Activated naive CD4-positive, alpha-beta T cell treated with Interleukin-2 at 50 U/mL for 16 hours (primary cell): Measurements from ENCODE around the gene SELENOF.
"Not testable (repeated sequence)": the region's sequence is repeated elsewhere in the genome, so short reads cannot be mapped to it uniquely, and the experiment has no call there.

ENCODE experiments used
- DNase-seq: peaks from one replicate; pipeline ENCODE4 v3.0.0-alpha.2; 2020

SELENOF gene

GRCh38 chr1:86854352-86854751 is 59.6 kb downstream of the SELENOF start:
- no peak for DNase-seq

GRCh38 chr1:86852782-86853408 is 61.0 kb downstream of the SELENOF start:
- no peak for DNase-seq

DNA sequence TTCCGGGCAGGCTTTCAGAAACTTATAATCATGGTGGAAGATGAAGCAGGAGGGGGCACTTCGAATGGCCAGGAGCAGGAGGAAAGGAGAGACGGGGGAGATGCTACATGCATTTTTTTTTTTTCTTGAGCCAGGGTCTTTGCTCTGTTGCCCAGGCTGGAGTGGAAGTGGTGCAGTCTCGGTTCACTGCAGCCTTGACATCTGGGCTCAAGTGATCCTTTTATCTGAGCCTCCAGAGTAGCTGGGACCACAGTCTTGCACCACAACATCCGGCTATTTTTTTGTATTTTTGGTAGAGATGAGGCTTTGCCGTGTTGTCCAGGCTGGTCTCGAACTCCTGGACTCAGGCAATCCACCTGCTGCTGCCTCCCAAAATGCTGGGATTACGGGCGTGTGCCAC is 61.6 kb downstream of the SELENOF start:
- DNase-seq = no peak

DNA sequence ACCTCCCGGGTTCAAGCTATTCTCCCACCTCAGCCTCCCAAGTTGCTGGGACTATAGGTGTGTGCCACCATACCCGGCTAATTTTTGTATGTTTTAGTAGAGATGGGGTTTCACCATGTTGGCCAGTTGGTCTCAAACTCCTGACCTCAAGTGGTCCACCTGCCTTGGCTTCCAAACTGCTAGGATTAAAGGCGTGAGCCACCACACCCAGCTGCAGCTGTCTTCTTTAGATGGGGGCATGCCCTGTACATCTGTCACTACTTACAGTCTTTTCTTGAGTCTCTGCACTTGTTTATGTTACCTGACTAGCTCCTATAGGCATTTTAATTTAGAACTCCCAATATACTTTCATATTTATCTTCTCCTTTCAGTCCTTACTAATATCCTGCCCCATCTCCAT is 64.2 kb downstream of the SELENOF start:
- no peak for DNase-seq

DNA sequence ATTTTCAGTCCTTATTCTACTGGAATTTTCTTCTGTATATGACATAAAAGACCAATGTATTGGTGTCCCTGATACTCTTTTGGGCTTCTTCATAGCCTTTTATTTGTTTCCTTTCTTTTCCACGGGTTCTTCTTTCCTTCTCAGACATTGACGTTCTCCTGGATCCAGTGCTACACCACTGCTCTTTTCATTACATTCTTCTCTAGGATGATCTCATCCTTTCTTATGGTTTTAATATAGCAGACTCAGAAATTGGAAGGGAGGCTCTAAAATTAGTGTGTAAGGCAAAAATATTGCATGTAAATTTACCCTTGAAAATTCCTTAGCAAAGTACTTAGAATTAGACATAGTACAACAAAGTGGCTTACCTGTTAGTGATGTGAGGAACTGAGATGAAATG is 65.3 kb downstream of the SELENOF start:
- no peak for DNase-seq

GRCh38 chr1:86846164-86846647 is 67.7 kb downstream of the SELENOF start:
- no peak for DNase-seq

DNA sequence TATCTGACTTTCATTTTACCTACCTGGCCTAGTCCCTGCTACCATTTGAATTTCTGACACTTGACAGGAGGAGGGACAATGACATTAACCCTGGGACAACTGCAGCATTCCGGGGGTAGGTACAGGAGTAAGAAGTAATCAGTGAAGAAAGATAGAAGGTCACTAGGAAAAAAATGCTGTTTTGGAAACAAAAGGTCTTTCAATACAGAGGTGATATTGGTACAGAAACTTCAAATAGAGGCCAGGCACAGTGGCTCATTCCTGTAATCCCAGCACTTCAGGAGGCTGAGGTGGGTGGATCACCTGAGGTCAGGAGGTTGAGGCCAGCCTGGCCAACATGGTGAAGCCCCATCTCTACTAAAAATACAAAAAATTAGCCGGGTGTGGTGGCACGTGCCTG is 68.4 kb downstream of the SELENOF start:
- DNase-seq = no peak

DNA sequence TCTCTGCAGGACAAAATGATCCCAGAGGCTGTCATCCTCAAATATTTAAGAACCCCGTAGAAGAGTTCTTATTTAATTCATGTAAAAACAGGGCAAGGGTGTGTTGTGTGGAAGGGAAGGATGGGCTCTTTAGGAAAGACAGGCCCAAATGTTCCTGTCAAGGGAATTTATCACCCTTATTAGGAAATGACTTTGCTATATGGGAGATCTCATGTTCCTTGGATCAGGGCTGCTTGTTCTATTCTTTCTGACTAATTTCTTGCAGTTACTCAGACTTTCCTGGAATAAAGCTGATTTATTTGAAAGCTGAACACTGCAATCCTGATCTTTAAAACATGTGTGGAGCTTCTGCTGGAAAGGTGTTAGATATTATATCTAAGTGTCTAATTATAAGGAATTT is 72.8 kb downstream of the SELENOF start:
- DNase-seq = no peak

DNA sequence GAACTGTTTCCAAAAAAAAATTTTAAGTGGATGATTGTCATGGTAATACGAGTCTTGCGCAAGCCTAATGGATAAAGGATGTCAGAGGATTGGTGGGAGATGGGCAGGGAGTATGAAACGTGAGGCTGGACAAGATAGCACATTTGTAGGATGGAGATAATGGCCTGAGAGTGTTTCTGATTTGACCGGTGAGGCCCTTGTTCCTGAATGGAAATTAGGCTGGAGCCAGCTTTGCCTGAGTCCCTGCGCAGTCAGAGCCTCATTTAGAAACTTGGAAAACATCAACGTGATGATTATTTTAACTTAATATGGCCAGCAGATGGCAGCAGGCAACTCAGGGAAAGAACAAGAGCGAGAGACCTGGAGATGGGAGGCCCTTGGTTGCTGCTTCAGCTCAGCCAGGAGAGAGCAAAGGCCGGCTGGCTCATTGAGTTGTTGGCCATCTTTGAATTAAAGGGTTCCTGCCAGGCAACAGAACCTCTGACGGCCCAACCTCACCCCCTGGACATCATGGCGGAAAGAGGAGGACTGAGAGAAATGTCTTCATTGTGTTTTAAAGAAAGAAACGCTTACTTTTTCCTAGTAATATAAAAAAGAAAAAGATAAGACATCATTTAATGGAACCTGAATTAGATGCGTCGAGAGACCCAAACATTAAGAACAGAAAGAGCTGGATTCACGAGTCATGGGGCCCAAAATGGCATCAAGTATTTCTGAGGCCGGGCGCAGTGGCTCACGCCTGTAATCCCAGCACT is 80.3 kb downstream of the SELENOF start:
- DNase-seq = peak; percentile 40

DNA sequence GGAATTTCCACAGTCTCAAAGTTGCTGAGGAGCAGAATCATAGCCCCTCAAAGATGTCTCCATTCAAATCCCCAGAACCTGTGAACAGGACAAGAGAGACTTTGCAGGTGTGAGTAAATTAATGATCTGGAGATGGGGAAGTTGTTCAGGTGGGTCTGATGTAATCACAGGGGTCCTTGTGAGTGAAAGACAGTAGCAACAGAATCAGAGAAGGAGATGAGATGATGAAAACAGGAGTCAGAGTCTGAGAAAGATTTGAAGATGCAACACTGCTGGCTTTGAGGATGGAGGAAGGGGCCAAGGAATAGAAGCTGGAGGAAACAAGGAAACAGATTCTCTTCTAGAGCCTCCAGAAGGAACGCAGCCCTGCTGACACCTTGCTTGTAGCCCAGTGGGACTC is 81.5 kb downstream of the SELENOF start:
- no peak for DNase-seq

DNA sequence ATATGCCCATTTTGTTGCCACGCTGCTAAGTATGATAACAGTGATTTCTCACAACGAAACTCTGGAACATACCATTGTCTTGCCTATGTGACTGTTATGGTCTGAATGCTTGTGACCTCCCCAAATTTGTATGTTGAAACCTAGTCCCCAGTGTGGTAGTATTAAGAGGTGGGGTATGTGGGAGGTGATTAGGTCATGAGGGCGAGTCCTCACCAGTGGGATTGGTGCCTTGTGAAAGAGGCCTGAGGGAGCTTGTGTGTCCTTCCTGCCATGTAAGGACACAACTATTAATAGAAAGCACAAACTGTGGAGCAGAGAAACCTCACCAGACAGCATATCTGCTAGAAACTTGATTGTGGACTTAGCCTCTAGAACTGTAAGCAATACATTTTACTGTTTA is 84.6 kb downstream of the SELENOF start:
- DNase-seq = no peak

DNA sequence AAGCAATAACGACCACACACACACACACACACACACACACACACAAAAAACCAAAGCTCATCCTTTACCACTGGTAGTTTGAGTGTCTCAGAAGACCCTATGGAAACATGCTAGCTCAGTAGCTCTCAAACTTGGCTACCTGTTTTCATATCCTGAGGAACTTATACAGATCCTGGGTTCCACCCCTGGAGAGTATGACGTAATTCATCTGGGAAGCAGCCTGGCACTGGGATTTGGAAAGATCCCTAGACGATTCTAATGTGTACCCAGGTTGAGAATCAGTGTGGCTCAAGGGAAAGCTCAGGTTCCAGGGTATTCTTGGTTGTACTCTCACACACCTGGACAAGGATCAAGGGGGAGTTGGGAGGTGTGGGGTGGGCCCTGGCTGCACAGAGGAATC is 85.9 kb downstream of the SELENOF start:
- DNase-seq = no peak

DNA sequence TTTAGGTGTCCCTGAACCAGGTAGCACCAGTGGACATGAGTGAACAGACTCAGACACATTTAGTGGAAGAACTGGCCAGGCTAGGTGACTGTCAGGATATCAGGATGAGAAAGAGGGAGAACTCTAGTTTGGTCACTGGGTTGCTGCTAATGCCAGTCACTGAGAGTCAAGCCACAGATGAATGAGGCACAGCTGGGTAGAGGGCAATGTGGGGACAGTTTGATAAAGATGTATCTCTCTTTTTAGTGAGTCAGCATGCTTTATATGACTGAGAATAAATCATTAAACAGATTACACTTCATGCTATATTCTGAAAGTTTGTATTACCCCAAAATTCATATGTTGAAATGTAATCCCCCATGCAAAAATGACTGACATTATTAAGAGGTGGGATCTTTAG is 87.1 kb downstream of the SELENOF start:
- DNase-seq = no peak

- no peak for DNase-seq
Observed at GRCh38 chr1:86825319-86825718, 88.6 kb downstream of the SELENOF start.

- DNase-seq = no peak
Observed at GRCh38 chr1:86823821-86824500, 90.0 kb downstream of the SELENOF start.

GRCh38 chr1:86823386-86823785 is 90.5 kb downstream of the SELENOF start:
- no peak for DNase-seq

- DNase-seq = no peak
Observed at GRCh38 chr1:86822459-86822858, 91.5 kb downstream of the SELENOF start.

DNA sequence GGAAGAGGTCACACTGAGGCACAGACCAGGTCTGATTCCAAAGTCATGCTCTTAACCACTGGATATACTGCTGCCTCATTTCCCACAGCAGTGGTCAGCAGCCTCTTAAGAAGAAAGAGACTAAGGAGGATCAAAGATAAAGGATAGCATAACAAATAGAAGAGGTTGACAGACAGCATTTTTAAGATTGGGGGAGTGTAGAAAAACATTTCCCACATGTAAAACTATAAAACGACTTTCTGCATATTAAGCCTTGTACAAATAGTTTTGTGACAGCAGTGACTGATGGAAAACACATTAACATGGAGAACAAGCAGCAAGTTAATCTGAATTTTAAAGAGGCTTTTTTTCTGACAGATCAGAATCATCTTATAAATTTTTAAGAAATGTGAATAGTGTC is 92.0 kb downstream of the SELENOF start:
- DNase-seq = no peak

GRCh38 chr1:86819970-86820369 is 94.0 kb downstream of the SELENOF start:
- not testable (repeated sequence) for DNase-seq

DNA sequence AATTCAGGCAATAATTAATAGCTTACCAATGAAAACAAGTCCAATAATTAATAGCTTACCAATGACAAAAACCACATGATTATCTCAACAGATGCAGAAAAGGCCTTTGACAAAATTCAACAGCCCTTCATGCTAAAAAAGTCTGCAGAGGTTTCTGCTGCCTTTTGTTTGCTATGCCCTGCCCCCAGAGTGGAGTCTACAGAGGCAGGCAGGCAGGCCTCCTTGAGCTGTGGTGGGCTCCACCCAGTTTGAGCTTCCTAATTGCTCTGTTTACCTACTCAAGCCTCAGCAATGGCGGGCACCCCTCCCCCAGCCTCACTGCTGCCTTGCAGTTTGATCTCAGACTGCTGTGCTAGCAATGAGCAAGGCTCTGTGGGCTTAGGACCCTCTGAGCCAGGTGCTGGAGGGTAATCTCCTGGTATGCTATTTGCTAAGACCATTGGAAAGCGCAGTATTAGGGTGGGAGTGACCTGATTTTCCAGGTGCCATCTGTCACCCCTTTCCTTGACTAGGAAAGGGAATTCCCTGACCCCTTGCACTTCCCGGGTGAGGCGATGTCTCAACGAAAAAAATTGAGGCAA is 96.6 kb downstream of the SELENOF start:
- not testable (repeated sequence) for DNase-seq

GRCh38 chr1:86814118-86814517 is 99.8 kb downstream of the SELENOF start:
- DNase-seq = not testable (repeated sequence)
